ENCODE measurements around the gene ZNF710.
"Not testable (repeated sequence)": the region's sequence is repeated elsewhere in the genome, so short reads cannot be mapped to it uniquely, and the experiment has no call there.

Gene ZNF710

DNA sequence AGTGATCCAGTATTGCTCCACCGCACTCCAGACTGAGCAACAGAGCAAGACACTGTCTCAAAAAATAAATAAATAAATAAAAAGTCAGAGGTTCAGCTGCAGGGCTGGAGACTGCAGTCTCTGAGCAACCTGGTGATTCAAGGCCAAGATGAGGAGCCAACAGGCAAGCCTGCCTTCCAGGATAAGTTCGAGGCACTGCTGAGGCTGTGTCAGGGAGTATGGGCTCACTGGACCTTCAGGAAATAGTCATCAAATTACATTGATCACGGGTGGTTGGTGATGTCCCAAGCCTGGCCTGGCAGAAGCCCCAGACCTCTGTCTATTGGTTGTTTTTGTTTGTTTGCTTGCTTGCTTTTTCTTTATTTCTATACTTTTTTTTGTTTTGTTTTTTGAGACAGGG, 59.7 kb downstream of the ZNF710 start:
- DNase-seq (ENCODE audit: low spot score) = peak; percentile 22

DNA sequence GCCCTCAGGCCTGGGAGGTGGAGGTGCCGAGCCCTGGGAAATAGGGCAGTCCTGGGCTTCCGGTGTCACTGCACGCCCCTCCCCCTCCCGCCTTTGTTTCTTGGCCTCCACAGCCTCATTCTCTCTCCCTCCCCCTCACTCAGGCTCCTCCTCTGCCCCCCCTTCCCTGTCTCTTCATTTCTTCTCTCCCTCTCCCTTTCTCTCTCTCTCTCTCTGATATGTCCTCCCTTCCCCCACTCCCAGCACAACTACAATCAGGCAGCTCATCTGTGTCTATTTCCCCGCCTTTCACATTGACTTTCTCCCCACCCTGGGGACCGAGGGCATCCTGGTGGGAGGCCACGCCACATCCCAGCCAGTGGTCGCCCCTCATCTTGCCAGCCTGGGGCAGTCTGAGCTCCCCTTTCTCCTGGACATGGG, 60.9 kb downstream of the ZNF710 start:
- DNase-seq (ENCODE audit: low spot score) = no peak

DNA sequence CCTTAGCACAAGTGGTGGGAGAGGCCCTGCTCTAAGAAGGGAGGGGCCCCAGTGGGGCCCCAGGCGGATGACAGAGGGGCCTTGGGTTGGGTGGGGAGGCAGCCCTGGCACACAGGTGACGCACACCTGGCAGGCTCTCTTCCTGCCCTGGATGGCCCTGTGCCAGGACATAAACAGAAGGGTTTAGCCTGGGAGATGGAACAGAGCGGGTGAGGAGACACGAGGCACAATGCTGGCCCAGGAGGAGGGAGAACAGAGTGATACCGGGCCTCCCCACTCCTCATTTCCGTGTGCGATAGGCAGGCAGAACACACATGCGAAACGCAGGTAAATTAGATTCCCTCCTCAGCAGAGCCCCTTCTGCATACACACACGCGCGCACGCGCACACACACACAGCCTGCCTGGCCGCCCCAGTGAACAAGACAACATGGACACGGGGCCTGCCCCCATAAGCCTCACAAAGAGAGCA, 61.4 kb downstream of the ZNF710 start:
- no peak for DNase-seq (ENCODE audit: low spot score)

DNA sequence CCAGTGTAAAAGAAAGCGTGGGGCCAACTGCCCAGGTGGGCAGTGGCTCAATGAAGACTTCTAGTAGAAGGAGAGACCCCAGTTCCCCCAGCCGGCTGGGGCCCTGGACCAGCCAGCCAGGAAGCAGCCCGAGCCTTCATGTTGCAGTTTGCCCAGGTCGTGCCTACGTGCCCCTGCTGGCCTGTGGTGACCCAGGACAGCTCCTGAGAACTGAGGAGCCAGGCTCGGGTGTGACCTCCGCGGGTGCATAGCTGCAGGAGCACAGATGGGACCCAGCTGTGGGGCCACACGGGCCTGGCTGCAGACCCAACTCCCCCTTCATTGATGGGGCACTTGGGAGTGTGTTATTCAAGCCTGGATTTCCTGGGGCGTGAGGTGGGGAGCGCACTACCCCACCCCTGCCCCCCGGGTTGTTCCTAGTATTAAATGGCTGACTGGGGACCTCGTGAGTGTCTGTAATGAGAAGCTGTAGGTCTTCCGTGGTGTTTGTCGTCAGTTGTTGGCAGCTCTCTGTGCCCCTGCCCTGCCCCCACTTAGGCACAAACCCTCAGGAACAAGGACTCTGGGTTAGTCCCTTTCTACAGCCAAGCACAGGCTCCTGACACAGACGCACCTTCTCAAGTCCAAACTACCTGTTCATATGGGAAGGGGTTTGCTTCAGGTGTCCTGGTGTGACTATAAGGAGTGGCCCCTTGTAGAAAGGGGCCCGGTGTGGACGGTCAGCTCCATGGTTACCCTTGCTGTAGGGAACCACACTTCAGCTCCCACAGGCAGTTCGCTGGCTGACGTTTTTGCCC, 62.0 kb downstream of the ZNF710 start:
- no peak for DNase-seq (ENCODE audit: low spot score)

DNA sequence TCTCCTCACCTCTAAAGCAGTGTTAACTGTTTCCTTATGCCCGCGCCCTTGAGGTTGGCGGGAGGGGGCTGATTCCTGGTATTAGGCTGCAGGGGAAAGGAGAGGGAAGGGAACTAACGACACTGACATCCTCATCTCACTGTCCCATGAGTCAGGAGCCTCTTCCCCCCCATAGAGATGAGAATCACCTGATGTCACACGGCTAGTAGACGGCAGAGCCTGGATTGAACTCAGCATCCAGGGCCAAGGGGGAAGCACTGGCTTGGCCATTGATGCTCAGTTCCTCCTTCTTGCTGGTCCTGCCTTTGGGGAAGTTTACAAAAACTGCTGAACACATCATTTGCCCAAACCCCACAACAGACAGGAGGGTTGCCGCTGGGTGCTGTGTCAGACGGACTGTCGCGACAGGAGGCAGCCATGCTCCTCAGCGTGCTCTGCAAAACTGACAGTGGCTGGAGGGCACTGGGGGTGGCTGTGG, 62.7 kb downstream of the ZNF710 start:
- DNase-seq (ENCODE audit: low spot score) = no peak

DNA sequence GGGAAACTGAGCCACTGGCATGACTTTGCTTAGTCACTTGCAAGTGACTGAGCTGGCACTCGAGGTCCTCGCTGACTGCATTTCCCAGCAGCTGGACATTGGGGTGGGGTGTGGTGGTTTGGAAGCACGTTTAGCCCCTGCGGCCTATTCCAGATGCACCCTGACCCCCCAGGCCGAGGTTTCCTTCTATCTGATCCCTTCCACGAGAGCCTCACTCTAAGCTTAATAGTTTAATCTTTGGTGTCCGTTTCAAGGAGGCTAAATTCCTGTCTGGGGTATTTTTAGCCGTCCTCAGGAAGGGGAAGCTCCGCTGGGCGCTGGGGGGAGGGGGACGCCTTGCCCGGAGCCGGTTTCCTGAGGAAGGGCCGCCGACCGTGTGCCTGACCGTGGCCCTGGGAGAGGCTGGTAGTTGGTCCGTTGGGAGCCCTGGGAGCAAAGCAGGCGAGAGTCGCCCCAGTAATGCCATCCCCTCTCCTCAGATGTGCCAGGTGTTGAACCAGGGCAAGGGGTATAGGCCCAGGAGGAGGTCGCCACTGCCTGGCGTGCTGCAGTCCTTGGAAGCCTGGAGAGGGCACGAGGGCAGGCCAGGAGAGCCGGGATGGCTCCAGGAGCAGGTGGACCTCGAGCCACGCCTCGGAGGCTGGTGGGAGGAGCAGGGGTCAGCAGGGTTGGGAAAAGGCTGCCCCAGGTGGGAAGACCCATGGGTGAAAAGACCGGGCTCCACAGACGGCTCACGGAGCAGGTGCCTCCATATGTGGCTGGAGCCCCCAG, 64.0 kb downstream of the ZNF710 start:
- DNase-seq (ENCODE audit: low spot score) = no peak

DNA sequence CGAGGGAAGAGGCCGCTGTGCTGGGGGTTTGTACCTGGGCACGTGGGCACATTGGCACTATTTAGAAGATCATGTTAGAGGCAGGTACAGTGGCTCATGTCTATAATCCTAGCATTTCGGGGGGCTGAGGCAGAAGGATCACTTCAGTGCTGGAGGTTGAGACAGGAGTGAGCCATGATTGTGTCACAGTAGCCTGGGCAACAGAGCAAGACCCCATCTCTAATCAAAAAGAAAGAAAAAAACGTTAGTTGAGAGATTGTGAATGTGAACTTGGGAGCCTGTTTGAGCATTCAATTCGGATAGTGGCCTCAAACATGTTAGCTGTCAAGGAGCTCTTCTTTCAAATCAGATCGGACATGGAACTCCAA, 64.5 kb downstream of the ZNF710 start:
- no peak for DNase-seq (ENCODE audit: low spot score)

DNA sequence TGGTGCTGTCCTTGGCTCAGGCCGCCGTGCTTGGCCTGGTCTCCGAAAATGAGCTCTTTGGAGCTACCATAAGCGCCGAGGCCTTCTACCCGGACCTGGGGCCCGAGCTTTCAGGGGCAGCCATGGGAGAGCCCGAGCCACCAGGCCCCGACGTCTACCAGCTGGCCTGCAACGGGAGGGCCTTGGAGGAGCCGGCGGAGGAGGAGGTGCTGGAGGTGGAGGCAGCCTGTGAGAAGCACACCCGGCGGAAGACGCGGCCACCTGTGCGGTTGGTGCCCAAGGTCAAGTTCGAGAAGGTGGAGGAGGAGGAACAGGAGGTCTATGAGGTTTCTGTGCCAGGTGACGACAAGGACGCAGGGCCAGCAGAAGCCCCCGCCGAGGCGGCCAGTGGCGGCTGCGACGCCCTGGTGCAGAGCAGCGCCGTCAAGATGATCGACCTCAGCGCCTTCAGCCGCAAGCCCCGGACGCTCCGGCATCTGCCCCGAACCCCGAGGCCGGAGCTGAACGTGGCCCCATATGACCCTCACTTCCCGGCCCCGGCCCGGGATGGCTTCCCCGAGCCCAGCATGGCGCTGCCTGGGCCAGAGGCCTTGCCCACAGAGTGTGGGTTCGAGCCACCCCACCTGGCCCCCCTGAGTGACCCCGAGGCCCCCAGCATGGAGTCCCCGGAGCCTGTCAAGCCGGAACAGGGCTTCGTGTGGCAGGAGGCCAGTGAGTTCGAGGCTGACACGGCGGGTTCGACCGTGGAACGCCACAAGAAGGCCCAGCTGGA, 66.2 kb downstream of the ZNF710 start:
- DNase-seq (ENCODE audit: low spot score) = no peak

DNA sequence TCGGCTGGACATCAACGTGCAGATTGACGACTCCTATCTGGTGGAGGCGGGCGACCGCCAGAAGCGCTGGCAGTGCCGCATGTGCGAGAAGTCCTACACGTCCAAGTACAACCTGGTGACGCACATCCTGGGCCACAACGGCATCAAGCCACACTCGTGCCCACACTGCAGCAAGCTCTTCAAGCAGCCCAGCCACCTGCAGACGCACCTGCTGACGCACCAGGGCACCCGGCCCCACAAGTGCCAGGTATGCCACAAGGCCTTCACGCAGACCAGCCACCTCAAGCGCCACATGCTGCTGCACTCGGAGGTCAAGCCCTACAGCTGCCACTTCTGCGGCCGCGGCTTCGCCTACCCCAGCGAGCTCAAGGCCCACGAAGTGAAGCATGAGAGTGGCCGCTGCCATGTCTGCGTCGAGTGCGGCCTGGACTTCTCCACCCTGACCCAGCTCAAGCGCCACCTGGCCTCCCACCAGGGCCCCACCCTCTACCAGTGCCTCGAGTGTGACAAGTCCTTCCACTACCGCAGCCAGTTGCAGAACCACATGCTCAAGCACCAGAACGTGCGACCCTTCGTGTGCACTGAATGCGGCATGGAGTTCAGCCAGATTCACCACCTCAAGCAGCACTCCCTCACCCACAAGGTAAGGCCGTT, 67.0 kb downstream of the ZNF710 start:
- DNase-seq (ENCODE audit: low spot score) = no peak

DNA sequence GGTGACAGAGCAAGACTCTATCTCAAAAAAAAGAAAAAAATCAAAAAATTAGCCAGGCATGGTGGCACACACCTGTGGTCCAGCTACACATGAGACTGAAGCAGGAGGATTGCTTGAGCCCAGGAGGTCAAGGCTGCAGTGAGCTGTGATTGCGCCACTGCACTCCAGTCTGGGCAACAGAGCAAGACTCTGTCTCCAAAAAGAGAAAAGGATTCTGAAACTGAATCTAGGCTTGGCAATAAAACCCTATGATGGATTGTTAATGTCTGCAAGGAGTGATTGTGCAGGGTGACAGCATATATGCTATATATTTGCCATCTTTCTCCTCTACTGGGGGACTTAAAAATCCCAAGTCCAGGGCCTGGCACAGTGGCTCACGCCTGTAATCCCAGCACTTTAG, 69.5 kb downstream of the ZNF710 start:
- not testable (repeated sequence) for DNase-seq (ENCODE audit: low spot score)

DNA sequence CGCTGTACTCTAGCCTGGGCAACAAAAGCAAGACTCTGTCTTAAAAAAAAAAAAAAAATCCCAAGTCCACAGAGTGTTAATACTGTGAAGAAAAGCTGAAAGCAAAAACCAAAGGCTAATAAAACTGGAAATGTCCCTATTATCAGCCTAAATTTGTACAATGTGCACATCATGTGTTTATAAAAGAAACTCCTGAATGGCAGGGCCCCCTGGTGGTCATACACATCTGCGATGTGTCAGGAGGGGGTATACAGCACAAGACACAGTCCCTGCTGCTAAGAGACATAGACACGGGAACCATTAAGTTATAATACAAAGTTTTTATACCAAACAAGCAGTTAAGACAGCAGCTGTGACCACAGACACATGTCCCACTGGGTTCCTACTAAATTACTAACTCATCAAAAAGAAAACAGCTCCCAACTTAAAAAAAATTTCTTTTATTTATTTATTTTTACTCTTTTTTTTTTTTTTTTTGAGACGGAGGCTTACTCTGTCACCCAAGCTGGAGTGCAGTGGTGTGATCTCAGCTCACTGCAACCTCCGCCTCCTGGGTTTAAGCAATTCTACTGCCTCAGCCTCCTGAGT, 70.2 kb downstream of the ZNF710 start:
- peak; percentile 81 for DNase-seq (ENCODE audit: low spot score)

DNA sequence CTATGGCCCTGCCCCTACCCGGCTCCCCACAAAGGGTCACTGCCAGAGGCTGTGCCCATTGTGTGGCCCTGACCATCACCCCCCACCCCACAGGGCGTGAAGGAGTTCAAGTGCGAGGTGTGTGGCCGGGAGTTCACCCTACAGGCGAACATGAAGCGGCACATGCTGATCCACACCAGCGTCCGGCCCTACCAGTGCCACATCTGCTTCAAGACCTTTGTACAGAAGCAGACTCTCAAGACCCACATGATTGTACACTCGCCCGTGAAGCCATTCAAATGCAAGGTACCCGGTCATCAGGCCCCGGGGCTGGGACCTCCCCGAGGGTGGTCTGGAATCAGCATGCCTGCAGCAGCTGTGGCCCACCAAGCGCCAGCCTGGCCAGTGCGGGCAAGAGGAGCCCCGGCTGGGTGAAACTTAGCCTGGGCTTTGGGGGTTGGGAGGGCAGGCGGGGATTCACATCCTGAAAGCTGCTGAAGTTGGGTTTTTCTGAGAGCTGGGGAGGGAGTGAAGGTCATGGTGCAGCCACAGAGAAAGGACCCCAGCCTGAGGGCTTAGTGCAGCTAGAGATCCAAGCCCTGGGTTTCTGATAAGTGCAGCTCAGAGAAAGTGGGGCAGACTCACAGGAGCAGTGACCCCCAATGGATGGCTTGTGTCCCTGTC, 72.0 kb downstream of the ZNF710 start:
- no peak for DNase-seq (ENCODE audit: low spot score)

DNA sequence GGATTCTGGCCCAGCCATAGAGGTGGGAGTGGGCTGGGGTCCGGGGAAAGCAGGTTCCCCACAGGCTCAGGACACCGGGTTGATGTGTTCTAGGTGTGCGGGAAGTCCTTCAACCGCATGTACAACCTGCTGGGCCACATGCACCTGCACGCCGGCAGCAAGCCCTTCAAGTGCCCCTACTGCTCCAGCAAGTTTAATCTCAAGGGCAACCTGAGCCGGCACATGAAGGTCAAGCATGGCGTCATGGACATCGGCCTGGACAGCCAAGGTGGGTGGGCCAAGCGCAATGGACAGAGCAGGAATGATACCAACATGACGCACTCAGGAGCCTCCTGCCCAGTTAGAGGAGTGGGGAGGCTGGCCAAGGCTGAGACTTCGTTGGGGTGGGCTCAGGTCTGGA, 72.9 kb downstream of the ZNF710 start:
- DNase-seq (ENCODE audit: low spot score) = no peak

DNA sequence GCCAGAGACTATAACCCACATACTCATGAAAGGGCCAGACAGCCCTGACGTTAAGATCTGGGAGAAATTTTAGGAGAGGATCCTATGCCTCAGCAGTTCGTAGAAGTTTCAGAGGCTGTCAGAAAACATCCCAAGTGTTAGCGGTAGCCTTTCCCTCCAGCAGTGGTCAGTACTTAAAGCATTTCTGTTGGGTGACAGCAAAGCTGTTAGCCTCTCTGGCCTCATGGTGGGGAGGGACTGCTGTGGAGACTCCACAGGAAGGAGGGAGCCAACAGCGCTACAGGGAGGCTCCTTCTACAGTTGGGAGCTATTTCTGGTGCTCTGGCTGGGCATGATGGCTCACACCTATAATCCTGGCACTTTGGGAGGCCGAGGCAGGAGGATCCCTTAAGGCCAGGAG, 73.8 kb downstream of the ZNF710 start:
- no peak for DNase-seq (ENCODE audit: low spot score)

DNA sequence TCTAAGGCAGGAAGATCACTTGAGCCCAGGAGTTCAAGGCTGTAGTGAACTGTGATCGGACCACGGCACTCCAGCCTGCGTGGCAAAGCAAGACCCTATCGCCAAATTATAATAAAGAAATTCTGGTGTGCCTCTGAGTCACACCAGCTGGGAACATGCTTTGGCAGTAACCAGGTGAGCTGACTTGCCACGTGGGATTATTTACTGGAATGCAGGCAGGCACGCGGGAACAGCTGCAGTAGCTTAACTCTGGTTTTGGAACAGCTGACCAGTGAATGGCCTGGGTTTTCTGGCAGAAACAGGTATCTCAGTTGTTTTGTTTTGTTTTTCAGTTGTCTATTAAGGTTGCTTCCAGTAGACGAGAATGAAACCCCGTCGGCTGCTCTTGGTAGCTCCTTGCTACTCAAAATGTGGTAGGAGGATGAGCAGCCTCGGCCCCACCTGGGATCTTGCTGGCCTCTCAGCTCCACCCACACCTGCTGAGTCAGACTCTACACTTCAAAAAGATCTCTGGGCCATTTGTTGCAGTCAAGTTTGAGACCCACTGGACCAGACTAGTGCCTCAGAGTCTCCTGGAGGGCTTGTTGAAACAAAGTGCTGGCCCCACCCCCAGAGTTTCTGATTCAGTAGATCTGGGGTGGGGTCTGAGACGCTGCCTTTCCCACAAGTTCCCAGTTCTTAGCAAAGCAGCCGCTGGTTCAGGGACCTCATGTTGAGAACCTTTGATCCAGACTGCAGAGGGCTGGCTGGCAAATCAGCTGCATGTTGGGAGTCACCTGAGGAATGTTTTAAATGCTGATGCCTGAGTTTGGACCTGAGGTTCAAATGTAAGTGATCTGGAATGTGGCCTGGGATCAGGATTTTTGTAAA, 74.5 kb downstream of the ZNF710 start:
- DNase-seq (ENCODE audit: low spot score) = no peak

DNA sequence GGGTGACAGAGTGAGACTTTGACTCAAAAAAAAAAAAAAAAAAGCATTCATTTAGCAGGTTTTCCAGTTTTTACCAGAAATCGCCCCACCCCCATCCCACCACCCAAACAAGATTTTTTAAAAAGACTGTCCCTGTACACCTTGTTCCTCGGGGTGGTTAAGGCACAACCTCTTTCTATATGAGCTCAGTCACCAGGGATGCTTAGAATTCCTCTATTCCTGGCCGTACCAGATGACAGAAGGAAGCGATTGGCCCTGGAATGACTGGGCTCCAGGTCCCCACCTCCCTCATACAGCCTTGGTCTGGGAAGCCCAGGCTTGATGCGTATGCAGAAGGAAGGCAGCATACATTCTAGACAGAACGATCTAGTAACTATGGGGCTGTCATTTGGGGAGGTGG, 75.6 kb downstream of the ZNF710 start:
- no peak for DNase-seq (ENCODE audit: low spot score)

DNA sequence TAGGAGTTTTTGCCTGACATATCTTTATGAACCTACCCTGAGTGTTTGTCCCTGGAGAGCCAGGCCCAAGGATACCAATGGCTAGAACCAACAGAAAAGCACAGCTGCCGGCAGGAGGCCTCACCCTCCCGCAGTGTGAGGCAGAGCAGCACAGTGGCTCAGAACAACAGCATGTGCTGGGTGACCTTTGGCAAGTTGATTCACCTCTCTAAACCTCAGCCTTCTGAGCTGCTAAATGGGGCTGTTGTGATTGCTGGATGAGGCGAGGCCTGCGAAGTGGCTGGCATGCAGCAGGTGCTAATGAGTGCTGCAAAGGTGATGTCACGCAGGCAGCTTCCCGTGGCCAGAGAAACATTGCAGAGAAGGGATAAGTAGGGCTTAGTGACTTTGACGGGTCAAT, 77.8 kb downstream of the ZNF710 start:
- no peak for DNase-seq (ENCODE audit: low spot score)

DNA sequence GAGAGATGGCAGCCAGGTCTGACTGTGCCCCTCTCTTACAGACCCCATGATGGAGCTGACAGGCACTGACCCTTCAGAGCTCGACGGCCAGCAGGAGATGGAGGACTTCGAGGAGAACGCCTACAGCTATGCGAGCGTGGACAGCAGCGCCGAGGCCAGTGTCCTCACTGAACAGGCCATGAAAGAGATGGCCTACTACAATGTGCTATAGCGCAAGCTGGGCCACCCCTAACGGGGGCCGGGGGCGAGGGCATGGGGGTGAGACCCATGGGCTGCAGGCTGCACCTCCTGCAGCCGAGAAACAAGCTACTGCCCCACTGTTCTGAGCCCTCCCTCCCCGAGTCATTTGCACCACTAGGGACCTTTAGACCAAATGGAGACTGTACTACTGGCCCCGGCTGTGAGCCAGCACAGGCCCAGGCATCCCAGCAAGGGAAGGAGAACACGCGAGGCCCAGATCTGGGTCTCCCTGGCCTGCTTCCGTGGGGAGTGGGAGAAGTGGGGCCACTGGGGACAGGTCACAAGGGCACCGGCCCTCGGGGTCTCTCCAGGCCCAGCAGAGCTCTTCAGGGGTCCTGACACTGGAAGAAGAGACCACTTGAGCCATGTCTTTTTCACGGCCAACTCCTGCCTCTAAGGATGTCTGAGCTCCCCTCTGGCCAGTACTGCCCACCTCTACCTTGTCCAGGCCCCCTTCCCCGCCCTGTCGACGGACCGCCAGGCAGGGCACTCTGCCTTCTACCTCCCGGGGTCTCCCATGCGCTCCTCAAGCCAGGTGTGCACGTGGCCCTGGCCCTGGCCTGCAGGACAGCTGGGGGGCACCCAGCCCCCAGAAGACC, 78.7 kb downstream of the ZNF710 start:
- no peak for DNase-seq (ENCODE audit: low spot score)

DNA sequence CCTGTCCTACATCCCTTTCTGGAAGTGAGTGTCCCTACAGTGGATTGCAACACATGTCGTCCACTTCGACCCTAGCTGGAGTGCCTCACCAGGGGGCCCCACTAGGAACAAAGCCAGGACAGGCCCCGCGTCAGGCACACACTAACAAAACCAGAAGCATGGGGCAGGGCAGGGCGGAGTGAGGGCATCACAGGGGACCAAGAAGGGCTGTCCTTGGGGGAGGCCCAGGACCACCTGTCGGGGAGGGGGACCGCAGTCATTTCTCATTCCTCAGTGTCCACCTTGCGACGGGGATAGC, 79.3 kb downstream of the ZNF710 start:
- no peak for DNase-seq (ENCODE audit: low spot score)

Data from AG08395 (cell line).